Measurements from ENCODE around the gene TMEM91.
"Not testable (repeated sequence)": the region's sequence is repeated elsewhere in the genome, so short reads cannot be mapped to it uniquely, and the experiment has no call there.

- not testable (repeated sequence) for TF ChIP-seq EZH2phosphoT487 (IDR thresholded peaks at IDR 0.05; ENCODE audit: borderline replicate concordance); CTCF (conservative IDR thresholded peaks at IDR 0.05; ENCODE audit: low read length)
Measured at GRCh38 chr19:41371119-41371518, 5.2 kb upstream of the TMEM91 start.

Data from Loucy (cell line).